HepG2 (cell line): ENCODE measurements around the gene DIS3L2. TPM values are rescaled to one million over a fixed set of nuclear protein-coding genes. Genes with fewer than 3 reads are reported as not detected.

Source experiments
- ATAC-seq: fragments of 200-7000 bp; cut with Tn5 transposase; 3 replicates; pipeline ENCODE4 v1.9.1; 2020; ENCODE audit warnings: mild to moderate bottlenecking, moderate library complexity
- Bru-seq: library from RNA; stranded (reverse); fragments of 400-500 nt; gene quantifications from one replicate; lab custom pipeline; 2021; lab: Mats Ljungman, UMichigan
- BruChase-seq, 2 experiments: library from RNA; stranded (reverse); fragments of 400-500 nt; gene quantifications; one replicate each; lab custom pipeline; 2021; lab: Mats Ljungman, UMichigan
- BruUV-seq: library from RNA; stranded (reverse); fragments of 400-500 nt; replicated peaks from 2 replicates; lab custom pipeline; 2021; lab: Mats Ljungman, UMichigan
- CTCF ChIA-PET: fragments of 300-600 bp; formaldehyde crosslinking; extraction: SDS; loops from one replicate; lab custom pipeline; 2021; ENCODE audit warnings: low total read pairs, inconsistent platforms, low intra/inter-chr PET ratio; lab: Yijun Ruan, JAX
- POLR2A ChIA-PET: fragments of 350-600 bp; sonication (Branson Sonifier 250); formaldehyde crosslinking; loops from one replicate; lab custom pipeline; 2020; ENCODE audit warnings: antibody characterized with exemption, inconsistent platforms; lab: Yijun Ruan, JAX
- DNase-seq: peaks from one replicate; pipeline ENCODE4 v3.0.0-alpha.2; 2015; ENCODE audit warnings: low spot score
- FAIRE-seq: peaks from 3 replicates; lab custom pipeline; 2011; peaks lifted over from hg19 to GRCh38; lab: Jason Lieb, UNC
- H2AFZ ChIP-seq: one replicate; pipeline ENCODE4 v1.6.1; 2011; ENCODE audit warnings: low read length, inconsistent platforms
- H3K27ac ChIP-seq: fragments of 300-600 bp; 3 replicates; pipeline ENCODE4 v1.8.0; 2011; ENCODE audit warnings: mixed run types, mild to moderate bottlenecking, mixed read lengths, low read length, inconsistent platforms; ENCODE audit not compliant: insufficient read depth; ENCODE audit errors: extremely low read length
- H3K27me3 ChIP-seq, 2 experiments: fragments of 200-600 bp in 1 of 2; 2 replicates in 1 of 2; 3 replicates in 1 of 2; pipeline versions ENCODE4 v1.6.0 to v1.8.0; 2011; ENCODE audit warnings: low read length in 2 of 2, mild to moderate bottlenecking in 2 of 2, moderate library complexity in 2 of 2, inconsistent platforms in 1 of 2; ENCODE audit not compliant: insufficient read depth in 2 of 2, control insufficient read depth in 1 of 2
- H3K36me3 ChIP-seq, 2 experiments: fragments of 200-600 bp in 1 of 2; replicated peaks in 1 of 2; 2 replicates in 1 of 2; 3 replicates in 1 of 2; pipeline versions ENCODE4 v1.5.1 to v1.8.0; 2011; ENCODE audit warnings: low read length in 2 of 2, inconsistent platforms in 1 of 2; ENCODE audit not compliant: insufficient read depth in 2 of 2, control insufficient read depth in 1 of 2
- H3K4me1 ChIP-seq: 2 replicates; pipeline ENCODE4 v1.5.1; 2012; ENCODE audit warnings: low read length, inconsistent platforms; ENCODE audit not compliant: insufficient read depth
- H3K4me2 ChIP-seq: 2 replicates; pipeline ENCODE4 v1.6.0; 2011; ENCODE audit warnings: low read depth, low read length, inconsistent platforms
- H3K4me3 ChIP-seq, 3 experiments: fragments of 200-600 bp in 1 of 3; sonication (generic), shearing (Covaris generic) in 1 of 3; replicated peaks in 1 of 3; 2 replicates each; pipeline ENCODE4 v1.5.1; 2011 to 2016; ENCODE audit warnings: low read length in 3 of 3, inconsistent platforms in 2 of 3, low read depth in 2 of 3, mild to moderate bottlenecking in 2 of 3, control low read depth in 1 of 3, mixed read lengths in 1 of 3; ENCODE audit not compliant: insufficient read depth in 1 of 3
- H3K79me2 ChIP-seq: one replicate; pipeline ENCODE4 v1.6.1; 2011; ENCODE audit warnings: low read length, inconsistent platforms; ENCODE audit not compliant: insufficient read depth
- H3K9ac ChIP-seq: 2 replicates; pipeline ENCODE4 v1.6.0; 2011; ENCODE audit warnings: mild to moderate bottlenecking, low read depth, low read length, inconsistent platforms; ENCODE audit not compliant: insufficient read depth
- H3K9me3 ChIP-seq: 2 replicates; pipeline ENCODE4 v1.5.1; 2012; ENCODE audit warnings: mild to moderate bottlenecking, low read length
- H4K20me1 ChIP-seq: 2 replicates; pipeline ENCODE4 v1.6.0; 2011; ENCODE audit warnings: inconsistent platforms, mild to moderate bottlenecking, low read length, moderate library complexity; ENCODE audit not compliant: insufficient read depth
- FOXO1 ChIP-seq: sonication (generic); formaldehyde crosslinking; IDR thresholded peaks from 2 replicates; pipeline ENCODE4 v1.4.0; 2020; ENCODE audit warnings: missing genetic modification reagents
- HNRNPLL ChIP-seq: fragments of 200-400 bp; formaldehyde crosslinking; IDR thresholded peaks from 2 replicates; pipeline ENCODE4 v1.6.1; 2017; ENCODE audit warnings: mild to moderate bottlenecking, low read depth, low read length; ENCODE audit not compliant: poor library complexity, severe bottlenecking
- IRF1 ChIP-seq: sonication (generic); formaldehyde crosslinking; IDR thresholded peaks from 2 replicates; pipeline ENCODE4 v1.4.0; 2020; ENCODE audit warnings: low read depth, mild to moderate bottlenecking, missing genetic modification reagents
- JUN ChIP-seq: sonication (generic); formaldehyde crosslinking; IDR thresholded peaks from 2 replicates; pipeline ENCODE4 v1.4.0; 2020; ENCODE audit warnings: mild to moderate bottlenecking, missing genetic modification reagents
- KDM6A ChIP-seq: IDR thresholded peaks from 2 replicates; pipeline ENCODE4 v1.6.1; 2016; ENCODE audit warnings: low read depth
- MEIS2 ChIP-seq: sonication (generic); formaldehyde crosslinking; IDR thresholded peaks from 2 replicates; pipeline ENCODE4 v1.9.0; 2021; ENCODE audit warnings: mild to moderate bottlenecking, missing genetic modification reagents
- MXD4 ChIP-seq: IDR thresholded peaks from 2 replicates; pipeline ENCODE4 v1.6.1; 2016; ENCODE audit warnings: mild to moderate bottlenecking, missing biosample characterization, missing genetic modification reagents
- NAIF1 ChIP-seq: sonication (generic); formaldehyde crosslinking; IDR thresholded peaks from 2 replicates; pipeline ENCODE4 v1.5.0; 2020; ENCODE audit warnings: mild to moderate bottlenecking, missing genetic modification reagents, borderline replicate concordance
- NR1H2 ChIP-seq: sonication (generic); formaldehyde crosslinking; IDR thresholded peaks from 2 replicates; pipeline ENCODE4 v1.8.1; 2022; ENCODE audit warnings: low read depth, missing genetic modification reagents, borderline replicate concordance
- NR2F6 ChIP-seq, 2 experiments: IDR thresholded peaks; 2 replicates each; pipeline ENCODE4 v1.6.1; 2016; ENCODE audit warnings: antibody characterized with exemption in 1 of 2, mild to moderate bottlenecking in 1 of 2
- PITX1 ChIP-seq: sonication (generic); formaldehyde crosslinking; IDR thresholded peaks from 2 replicates; pipeline ENCODE4 v1.5.1; 2020; ENCODE audit warnings: mild to moderate bottlenecking, missing genetic modification reagents
- RNF2 ChIP-seq: fragments of 450-650 bp; conservative IDR thresholded peaks from 2 replicates; pipeline ENCODE4 v1.6.1; 2016; ENCODE audit warnings: low read depth
- SKI ChIP-seq: fragments of 450-650 bp; IDR thresholded peaks from one replicate; pipeline ENCODE4 v1.6.1; 2018; ENCODE audit warnings: mild to moderate bottlenecking; ENCODE audit not compliant: partially characterized antibody
- TBX2 ChIP-seq: sonication (generic); formaldehyde crosslinking; IDR thresholded peaks from 2 replicates; pipeline ENCODE4 v1.5.0; 2020; ENCODE audit warnings: missing genetic modification reagents, mild to moderate bottlenecking, borderline replicate concordance
- ZNF234 ChIP-seq: sonication (generic); formaldehyde crosslinking; conservative IDR thresholded peaks from 2 replicates; pipeline ENCODE4 v1.5.1; 2020; ENCODE audit warnings: mild to moderate bottlenecking, missing genetic modification reagents
- ZNF546 ChIP-seq: sonication (generic); formaldehyde crosslinking; conservative IDR thresholded peaks from 2 replicates; pipeline ENCODE4 v1.8.1; 2023; ENCODE audit warnings: mild to moderate bottlenecking, missing genetic modification reagents
- ZNF616 ChIP-seq: sonication (generic); formaldehyde crosslinking; IDR thresholded peaks from 2 replicates; pipeline ENCODE4 v1.5.0; 2020; ENCODE audit warnings: low read depth, mild to moderate bottlenecking, missing genetic modification reagents
- ZNF720 ChIP-seq: sonication (generic); formaldehyde crosslinking; IDR thresholded peaks from 2 replicates; pipeline ENCODE4 v1.4.0; 2020; ENCODE audit warnings: missing genetic modification reagents
- ZSCAN25 ChIP-seq: sonication (generic); formaldehyde crosslinking; IDR thresholded peaks from 2 replicates; pipeline ENCODE4 v1.8.0; 2022; ENCODE audit warnings: mild to moderate bottlenecking, missing genetic modification reagents
- WGBS: methylation state at CpG from one replicate; pipeline ENCODE4 v1.1.6; 2017; ENCODE audit warnings: low lambda C conversion rate; 5-methylcytosine and 5-hydroxymethylcytosine counted together
- in situ Hi-C: cut with HindIII; loops from 2 replicates; pipeline ENCODE4 v1.10.0; 2017; ENCODE audit warnings: low pct_unique_long_range_greater_than_20kb; ENCODE audit not compliant: extremely low pct_ligation_motif_present
- intact Hi-C: fragments of 100-400 bp; cut with micrococcal nuclease; formaldehyde crosslinking; loops from one replicate; pipeline ENCODE4 v1.10.0; 2022; ENCODE audit not compliant: unreplicated experiment
- long read RNA-seq, 2 experiments: library from RNA in 1 of 2; library from polyadenylated mRNA in 1 of 2; stranded (forward) in 1 of 2; unstranded in 1 of 2; transcript quantifications; one replicate each; pipeline ENCODE4 v2.0.0, GENCODE V29; 2019 to 2022
- polyA minus RNA-seq, 3 experiments: library from RNA; depleted of rRNA, polyadenylated mRNA; stranded (reverse); fragments of >200 nt; gene quantifications; 2 replicates each; pipeline ENCODE4 v1.2.3, GENCODE V29; 2011; ENCODE audit warnings: low replicate concordance in 1 of 3
- polyA plus RNA-seq, 8 experiments: library from polyadenylated mRNA; depleted of rRNA in 3 of 8; stranded (reverse) in 7 of 8; unstranded in 1 of 8; fragments of >200 nt; fragmentation: Illumina TruSeq in 4 of 8; extraction: Trizol in 4 of 8; gene quantifications; 2 replicates each; pipeline versions ENCODE4 v1.2.1 to v1.2.3, GENCODE V29; 2011 to 2016; ENCODE audit warnings: low read depth in 4 of 8, missing spikeins in 1 of 8, mixed read lengths in 1 of 8; ENCODE audit not compliant: insufficient read depth in 1 of 8
- total RNA-seq, 5 experiments: library from RNA; depleted of rRNA; stranded (reverse); fragments of >200 nt; fragmentation: Illumina TruSeq; extraction: Trizol; gene quantifications; 2 replicates each; pipeline ENCODE4 v1.2.3, GENCODE V29; 2016; ENCODE audit warnings: low read depth in 1 of 5

Gene DIS3L2
- total RNA-seq (2016; rRNA removed; fragmentation: Illumina TruSeq; extraction: Trizol) (20.3 and 23.9 TPM in 2 replicates), polyA plus RNA-seq (2011; rRNA removed) (7.0 and 9.6 TPM in 2 replicates), polyA minus RNA-seq (2011; rRNA and poly(A)+ RNA removed; ENCODE audit: low replicate concordance) (12.0 and 17.6 TPM in 2 replicates), Bru-seq, nascent RNA (percentile 74 among the genes with signal in this experiment), BruChase-seq, experiment 1, labeled RNA remaining after a 6-hour chase (percentile 59 among the genes with signal in this experiment), BruChase-seq, experiment 2, labeled RNA remaining after a 2-hour chase (percentile 62 among the genes with signal in this experiment)
- total RNA-seq (2016; cell fraction: cytosol; rRNA removed; fragmentation: Illumina TruSeq; extraction: Trizol; ENCODE audit: low read depth) = 27.2 and 32.6 TPM in 2 replicates
- total RNA-seq (2016; cell fraction: insoluble cytoplasmic fraction; rRNA removed; fragmentation: Illumina TruSeq; extraction: Trizol) = 16.0 and 21.5 TPM in 2 replicates
- total RNA-seq (2016; cell fraction: membrane; rRNA removed; fragmentation: Illumina TruSeq; extraction: Trizol) = 10.1 and 13.9 TPM in 2 replicates
- 38.8 and 40.6 TPM in 2 replicates for total RNA-seq (2016; cell fraction: nucleus; rRNA removed; fragmentation: Illumina TruSeq; extraction: Trizol)
- polyA plus RNA-seq (2011; cell fraction: cytosol; rRNA removed) = 5.5 and 7.5 TPM in 2 replicates
- 45.1 and 57.6 TPM in 2 replicates for polyA plus RNA-seq (2011; cell fraction: nucleus; rRNA removed)
- 10.7 and 11.8 TPM in 2 replicates for polyA plus RNA-seq (2012)
- polyA plus RNA-seq (2016; cell fraction: cytosol; fragmentation: Illumina TruSeq; extraction: Trizol; ENCODE audit: low read depth) = 3.1 and 3.3 TPM in 2 replicates
- 14.0 and 14.3 TPM in 2 replicates for polyA plus RNA-seq (2016; cell fraction: insoluble cytoplasmic fraction; fragmentation: Illumina TruSeq; extraction: Trizol; ENCODE audit: low read depth)
- polyA plus RNA-seq (2016; cell fraction: membrane; fragmentation: Illumina TruSeq; extraction: Trizol; ENCODE audit: low read depth) = 4.9 and 5.5 TPM in 2 replicates
- polyA plus RNA-seq (2016; cell fraction: nucleus; fragmentation: Illumina TruSeq; extraction: Trizol; ENCODE audit: insufficient read depth, low read depth) = 35.3 and 36.0 TPM in 2 replicates
- polyA minus RNA-seq (2011; cell fraction: cytosol; rRNA and poly(A)+ RNA removed) = 5.4 and 5.9 TPM in 2 replicates
- 53.8 and 56.6 TPM in 2 replicates for polyA minus RNA-seq (2011; cell fraction: nucleus; rRNA and poly(A)+ RNA removed)
- long read RNA-seq, experiment 1, partial matches to known transcripts = 3 of 10 reads
- long read RNA-seq, experiment 1, other reads (novel, unspliced or antisense) = 4 of 10 reads
- long read RNA-seq, experiment 2, partial matches to known transcripts = 14 of 28 reads
- long read RNA-seq, experiment 2, other reads (novel, unspliced or antisense) = 10 of 28 reads

- intact Hi-C loops (loop anchor here (5.0 kb wide), 1 partner anchor 34 kb away; the partner anchor contains the start of gene NPPC), in situ Hi-C loops (no loop called here)
- Histone ChIP-seq H3K4me3 (peak within 1 kb of the TSS; percentile 88 to 97 (median 93)), H3K79me2 (peaks cover 40% of the 10 kb centered on the region), H3K4me1 (peaks cover 65% of the 10 kb centered on the region), H3K36me3 (no peaks in the 10 kb centered on the region), H3K27ac (peak within 1 kb of the TSS; percentile 77), H3K9me3 (no peaks in the 10 kb centered on the region), H3K9ac (peak within 1 kb of the TSS; percentile 87), H4K20me1 (0 out of 2 replicates have a peak, but pooled peaks cover 4% of the 10 kb centered on the region), H3K27me3 (no peaks in the 10 kb centered on the region), H3K4me2 (peak within 1 kb of the TSS; percentile 90), H2AFZ (peak within 1 kb of the TSS; percentile 31)
- BruUV-seq = TSS peak; percentile 46
- ATAC-seq (peak; percentile 93), FAIRE-seq (no peak), DNase-seq (peak; percentile 81)
- 1% methylated on average over 64 of the region's 83 CpGs for WGBS
- CTCF ChIA-PET = no interaction called here
- POLR2A ChIA-PET = interaction anchor here (0.6 to 2.6 kb wide), 6 partner anchors 9 to 27 kb away, joined by 3 to 11 read pairs (median 3); no protein-coding TSS in a partner anchor
- TF ChIP-seq ZNF546 (CRISPR knock-in tag) (peak; percentile 83), MXD4 (CRISPR knock-in tag) (peak; percentile 94), MEIS2 (CRISPR knock-in tag) (peak; percentile 84; the same call in 1 of the 2 replicates), ZNF616 (CRISPR knock-in tag) (peak; percentile 82; the same call in 1 of the 2 replicates), KDM6A (no peak), PITX1 (CRISPR knock-in tag) (peak; percentile 55; the same call in 1 of the 2 replicates), RNF2 (peak; percentile 91), ZNF720 (CRISPR knock-in tag) (no peak), IRF1 (CRISPR knock-in tag) (no peak; the same call in none of the 2 replicates), FOXO1 (CRISPR knock-in tag) (no peak), JUN (peak; percentile 13; the same call in 1 of the 2 replicates), ZNF234 (CRISPR knock-in tag) (peak; percentile 97), TBX2 (peak; percentile 84), NR1H2 (peak; percentile 90), HNRNPLL (peak; percentile 90), NAIF1 (CRISPR knock-in tag) (peak; percentile 95; the same call in 1 of the 2 replicates), SKI (peak; percentile 55), ZSCAN25 (no peak), NR2F6 (IDR thresholded peaks at IDR 0.05) (no peak), NR2F6 (CRISPR knock-in tag; IDR thresholded peaks at IDR 0.05) (peak; percentile 51; the same call in 1 of the 2 replicates)
These were observed at the start of gene DIS3L2 for GRCh38 chr2:231961349-231962166. TSS of gene DIS3L2 (plus strand) at chr2:231961713. CDS start at chr2:232014928, 53,215 bp downstream.
